Measurements from ENCODE around the gene FBXL17. TPM values are rescaled to one million over a fixed set of nuclear protein-coding genes. Genes with fewer than 3 reads are reported as not detected.

The FBXL17 gene
- total and polyA plus RNA-seq, 2 of the 13 experiments (the other 11 are each of a cell fraction or from before 2014, with no cell fraction given): 3.0 to 7.9 TPM

DNA sequence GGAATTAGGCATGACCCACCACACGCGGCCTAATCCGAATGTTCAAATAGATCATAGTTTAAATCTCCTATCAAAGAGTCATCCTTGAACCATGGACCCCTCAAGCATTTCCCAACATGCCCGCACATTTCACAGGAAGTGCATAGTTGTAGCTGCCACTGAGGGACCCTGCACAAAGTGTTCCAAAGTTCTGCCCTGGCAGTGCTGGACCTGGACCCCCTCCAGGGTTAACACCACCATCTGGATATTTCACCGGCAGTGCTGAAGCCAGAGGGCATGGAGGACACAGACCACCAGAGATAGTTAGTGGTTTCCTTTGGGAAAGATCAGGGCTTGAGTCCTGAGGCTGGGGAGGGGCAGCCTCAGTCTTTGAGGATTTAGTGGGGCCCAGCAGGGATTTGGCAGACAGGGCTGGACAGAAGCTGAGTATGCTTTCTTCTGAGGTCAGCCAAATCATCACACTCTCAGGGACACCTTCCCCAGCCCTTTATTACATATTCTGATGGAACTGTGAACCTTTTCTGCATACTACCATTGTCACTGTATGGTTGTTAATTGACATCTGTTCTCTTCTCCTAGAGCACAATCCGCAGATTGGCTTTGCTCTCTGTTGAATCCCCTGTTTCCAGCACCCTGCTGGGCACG, 567.6 kb downstream of the FBXL17 start:
- H3K9ac ChIP-seq (ENCODE audit: insufficient read depth, low read depth, low read length): no peak overlapping the region
- no peaks in the 10 kb centered on the region for H3K4me1 ChIP-seq (ENCODE audit: insufficient read depth, low read length)
- no peaks in the 10 kb centered on the region for H3K79me2 ChIP-seq (ENCODE audit: insufficient read depth, low read length)
- no peak overlapping the region for H3K27ac ChIP-seq (ENCODE audit: extremely low read length, insufficient read depth, low read length)
- H3K9me3 ChIP-seq (ENCODE audit: low read length): no peaks in the 10 kb centered on the region
- no peaks in the 10 kb centered on the region for H3K36me3 ChIP-seq (replicated peaks in 1 of 2; ENCODE audit: control insufficient read depth in 1 of 2, insufficient read depth in 2 of 2, low read length in 2 of 2)
- no peak for TF ChIP-seq EP300 (IDR thresholded peaks at IDR 0.05; ENCODE audit: low read depth in 2 of 2, low read length in 2 of 2)
- TF ChIP-seq EP300 (CRISPR knock-in tag; IDR thresholded peaks at IDR 0.05; ENCODE audit: borderline replicate concordance): no peak
- no peak for TF ChIP-seq HNF1A (IDR thresholded peaks at IDR 0.05; ENCODE audit: low read depth)
- TF ChIP-seq HNF1A (CRISPR knock-in tag; IDR thresholded peaks at IDR 0.05; ENCODE audit: borderline replicate concordance): no peak
- no peak for TF ChIP-seq GABPA (IDR thresholded peaks at IDR 0.05; ENCODE audit: low read depth, low read length)
- peak; percentile 36; the same call in 1 of the 2 replicates for TF ChIP-seq GABPA (CRISPR knock-in tag; IDR thresholded peaks at IDR 0.05; ENCODE audit: low read depth)
- TF ChIP-seq HNF4A (CRISPR knock-in tag; IDR thresholded peaks at IDR 0.05): peak; percentile 45; the same call in 1 of the 2 replicates
- TF ChIP-seq SALL1 (CRISPR knock-in tag; IDR thresholded peaks at IDR 0.05): 0 out of 2 replicates have a peak, but pooled peaks have one; percentile 20
- TF ChIP-seq ZFP91 (CRISPR knock-in tag; IDR thresholded peaks at IDR 0.05; ENCODE audit: borderline replicate concordance): no peak
- peak; percentile 71 for ATAC-seq
- ChIA-PET CTCF (ENCODE audit: low intra/inter-chr PET ratio, low total read pairs) (no interaction called here), POLR2A (no interaction called here)
- peak; percentile 6 for DNase-seq (ENCODE audit: low spot score)
- no peak overlapping the region for H3K4me3 ChIP-seq (replicated peaks in 1 of 3; ENCODE audit: insufficient read depth in 1 of 3, low read depth in 2 of 3, low read length in 3 of 3)
- WGBS (ENCODE audit: low lambda C conversion rate): 34% methylated on average over 5 of the region's 7 CpGs
- H3K4me2 ChIP-seq (ENCODE audit: low read depth, low read length): no peak overlapping the region
- no TSS peak for BruUV-seq (replicated peaks)
- H4K20me1 ChIP-seq (ENCODE audit: insufficient read depth, low read length): no peaks in the 10 kb centered on the region
- H2AFZ ChIP-seq (ENCODE audit: low read length): no peak overlapping the region
- in situ Hi-C loops (cut with HindIII; ENCODE audit: extremely low pct_ligation_motif_present, low pct_unique_long_range_greater_than_20kb): no loop called here
- no peak for FAIRE-seq
- intact Hi-C loops (cut with micrococcal nuclease; ENCODE audit: unreplicated experiment): loop anchor here (1.0 kb wide), 1 partner anchor 24 kb away; no protein-coding TSS in a partner anchor
- H3K27me3 ChIP-seq (ENCODE audit: control insufficient read depth in 1 of 2, insufficient read depth in 2 of 2, low read length in 2 of 2): peaks cover 0 to 1% of the 10 kb centered on the region in 2 experiments; a peak in 2 of 5 replicates
